ENCODE results near the gene DENND4A.

DNA sequence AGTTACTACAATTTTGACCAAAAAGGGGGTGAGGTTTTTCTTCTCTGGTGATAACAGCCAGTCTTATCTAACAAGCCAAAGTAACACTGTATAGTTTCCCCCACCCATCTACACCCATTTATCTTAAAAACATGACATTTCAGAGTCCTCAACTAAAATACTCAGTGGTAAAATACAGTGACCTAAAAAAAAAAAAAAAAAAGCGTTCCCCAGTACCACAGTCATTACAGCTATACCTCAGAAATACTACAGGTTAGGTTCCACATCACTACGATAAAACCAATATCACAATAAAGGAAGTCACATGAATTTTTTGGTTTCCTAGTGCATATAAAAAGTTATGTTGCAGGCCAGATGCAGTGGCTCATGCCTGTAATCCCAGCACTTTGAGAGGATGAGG is 13.8 kb downstream of the DENND4A start:
- TF ChIP-seq, protein P1, sequence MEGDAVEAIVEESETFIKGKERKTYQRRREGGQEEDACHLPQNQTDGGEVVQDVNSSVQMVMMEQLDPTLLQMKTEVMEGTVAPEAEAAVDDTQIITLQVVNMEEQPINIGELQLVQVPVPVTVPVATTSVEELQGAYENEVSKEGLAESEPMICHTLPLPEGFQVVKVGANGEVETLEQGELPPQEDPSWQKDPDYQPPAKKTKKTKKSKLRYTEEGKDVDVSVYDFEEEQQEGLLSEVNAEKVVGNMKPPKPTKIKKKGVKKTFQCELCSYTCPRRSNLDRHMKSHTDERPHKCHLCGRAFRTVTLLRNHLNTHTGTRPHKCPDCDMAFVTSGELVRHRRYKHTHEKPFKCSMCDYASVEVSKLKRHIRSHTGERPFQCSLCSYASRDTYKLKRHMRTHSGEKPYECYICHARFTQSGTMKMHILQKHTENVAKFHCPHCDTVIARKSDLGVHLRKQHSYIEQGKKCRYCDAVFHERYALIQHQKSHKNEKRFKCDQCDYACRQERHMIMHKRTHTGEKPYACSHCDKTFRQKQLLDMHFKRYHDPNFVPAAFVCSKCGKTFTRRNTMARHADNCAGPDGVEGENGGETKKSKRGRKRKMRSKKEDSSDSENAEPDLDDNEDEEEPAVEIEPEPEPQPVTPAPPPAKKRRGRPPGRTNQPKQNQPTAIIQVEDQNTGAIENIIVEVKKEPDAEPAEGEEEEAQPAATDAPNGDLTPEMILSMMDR (IDR thresholded peaks at IDR 0.05), result no peak
- TF ChIP-seq POLR2A (IDR thresholded peaks at IDR 0.05), result no peak

Data from uterus (tissue), 2 donors.